SK-N-MC (cell line): ENCODE data around the gene ARID5B.

ENCODE experiments used
- DNase-seq: peaks from one replicate; pipeline ENCODE4 v3.0.0-alpha.2; 2011; ENCODE audit warnings: low read depth, low spot score
- H3K27ac ChIP-seq: fragments of 200-600 bp; sonication (generic); 2 replicates; pipeline ENCODE4 v1.5.1; 2016; ENCODE audit warnings: mixed run types
- H3K36me3 ChIP-seq: fragments of 200-600 bp; sonication (generic); 2 replicates; pipeline ENCODE4 v1.6.1; 2017; ENCODE audit warnings: antibody characterized with exemption, low read length, mixed read lengths; ENCODE audit not compliant: insufficient read depth
- H3K4me3 ChIP-seq: fragments of 200-600 bp; sonication (generic); 2 replicates; pipeline ENCODE4 v1.5.1; 2016
- H3K9ac ChIP-seq: fragments of 200-600 bp; sonication (generic); 2 replicates; pipeline ENCODE4 v1.8.0; 2017; ENCODE audit warnings: mixed run types, mixed read lengths; ENCODE audit not compliant: insufficient read length
- H3K9me3 ChIP-seq: fragments of 200-600 bp; sonication (generic); 2 replicates; pipeline ENCODE4 v1.6.1; 2017; ENCODE audit warnings: low read depth, mild to moderate bottlenecking, antibody characterized with exemption, low read length, moderate library complexity, mixed read lengths
- EZH2 ChIP-seq: fragments of 200-600 bp; sonication (generic); IDR thresholded peaks from one replicate; pipeline ENCODE4 v1.6.1; 2017; ENCODE audit warnings: antibody characterized with exemption
- FOXP2 ChIP-seq: optimal IDR thresholded peaks from 2 replicates; pipeline ENCODE3; 2011; ENCODE audit warnings: mild to moderate bottlenecking, moderate library complexity; ENCODE audit not compliant: insufficient read depth; ENCODE audit errors: extremely low read length, control extremely low read depth
- POLR2AphosphoS5 ChIP-seq: IDR thresholded peaks from 2 replicates; pipeline ENCODE4 v1.6.1; 2012; ENCODE audit warnings: mild to moderate bottlenecking, low read depth, low read length, borderline replicate concordance

ARID5B gene

DNA sequence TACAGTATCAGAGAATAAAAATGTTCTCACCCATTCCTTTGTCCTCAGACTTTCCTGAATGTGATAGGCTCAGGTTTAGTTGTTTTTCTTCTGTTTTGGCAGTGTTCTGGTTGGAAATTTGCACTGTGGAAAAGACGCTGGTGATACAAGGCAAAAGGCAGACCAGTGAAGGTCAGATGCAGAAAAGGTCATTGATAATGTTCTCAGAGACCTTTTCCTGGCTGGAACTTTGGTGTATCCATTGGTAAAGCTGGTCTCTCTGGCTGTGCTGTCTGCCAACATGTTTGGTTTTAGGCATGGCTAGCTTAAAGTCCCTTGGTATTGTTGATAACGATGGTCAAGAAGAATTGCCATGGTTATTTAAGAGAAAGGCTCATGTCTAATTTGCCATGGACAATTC, 11.5 kb downstream of the ARID5B start:
- no peaks in the 10 kb centered on the region; the same call in 1 of the 2 replicates for H3K36me3 ChIP-seq
- no peak for DNase-seq
- no peak overlapping the region for H3K27ac ChIP-seq
- no peak overlapping the region for H3K4me3 ChIP-seq
- H3K9ac ChIP-seq: no peak overlapping the region
- TF ChIP-seq EZH2 (no peak), POLR2AphosphoS5 (no peak), FOXP2 (no peak)
- H3K9me3 ChIP-seq: no peaks in the 10 kb centered on the region

- Histone ChIP-seq H3K9ac (no peak overlapping the region), H3K4me3 (no peak overlapping the region), H3K27ac (no peak overlapping the region), H3K36me3 (no peaks in the 10 kb centered on the region; the same call in 1 of the 2 replicates), H3K9me3 (no peaks in the 10 kb centered on the region)
- TF ChIP-seq EZH2: no peak
- no peak for TF ChIP-seq FOXP2
- no peak for TF ChIP-seq POLR2AphosphoS5
- DNase-seq: no peak
These were observed 16.6 kb downstream of the ARID5B start for GRCh38 chr10:61918140-61918539.

DNA sequence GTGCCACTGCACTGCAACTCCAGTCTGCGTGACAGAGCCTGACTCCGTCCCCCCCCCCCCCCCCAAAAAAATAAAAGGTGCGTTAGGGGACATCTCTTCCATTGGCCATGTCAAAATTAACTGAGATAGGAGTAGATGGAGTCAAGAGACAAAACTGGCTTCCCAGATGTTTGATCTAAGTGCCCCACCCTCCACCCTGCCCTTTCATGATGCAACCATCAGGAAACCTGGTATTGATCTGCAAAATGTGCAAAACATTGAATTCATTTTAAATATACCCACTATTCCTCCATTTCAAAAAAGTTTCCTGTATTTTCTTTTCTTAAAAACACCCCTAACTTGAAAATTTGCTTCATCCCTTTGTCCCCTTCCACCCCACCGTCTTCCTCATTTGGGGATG, 17.5 kb downstream of the ARID5B start:
- H3K27ac ChIP-seq: no peak overlapping the region
- H3K36me3 ChIP-seq: no peaks in the 10 kb centered on the region; the same call in 1 of the 2 replicates
- no peak overlapping the region for H3K4me3 ChIP-seq
- no peaks in the 10 kb centered on the region for H3K9me3 ChIP-seq
- no peak for DNase-seq
- TF ChIP-seq FOXP2 (no peak), EZH2 (no peak), POLR2AphosphoS5 (no peak)
- no peak overlapping the region for H3K9ac ChIP-seq

- TF ChIP-seq FOXP2: no peak
- TF ChIP-seq POLR2AphosphoS5: no peak
- TF ChIP-seq EZH2: no peak
- no peak for DNase-seq
- no peak overlapping the region for H3K9ac ChIP-seq
- H3K9me3 ChIP-seq: no peaks in the 10 kb centered on the region
- no peak overlapping the region for H3K27ac ChIP-seq
- no peak overlapping the region for H3K4me3 ChIP-seq
- no peaks in the 10 kb centered on the region; the same call in 1 of the 2 replicates for H3K36me3 ChIP-seq
These were observed 18.2 kb downstream of the ARID5B start for GRCh38 chr10:61919646-61920215.

DNA sequence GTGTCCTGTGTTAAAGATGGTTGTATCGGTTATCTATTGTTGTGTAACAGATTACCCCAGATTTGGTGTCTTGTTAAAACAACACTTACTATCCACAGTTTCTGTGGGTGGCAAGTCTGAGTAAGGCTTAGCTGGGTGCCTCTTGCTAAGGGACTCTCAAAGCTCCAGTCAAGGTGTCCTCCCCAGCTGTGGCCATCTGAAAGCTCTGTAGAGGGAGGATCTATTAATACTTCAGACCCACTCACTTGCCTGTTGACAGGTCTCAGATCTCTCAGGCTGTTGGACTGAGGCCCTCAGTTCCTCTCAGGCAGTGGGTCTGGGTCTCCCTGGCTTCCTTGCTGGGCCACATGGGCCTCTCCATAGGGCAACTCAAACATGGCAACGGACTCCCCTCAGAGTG, 19.6 kb downstream of the ARID5B start:
- Histone ChIP-seq H3K9me3 (no peaks in the 10 kb centered on the region), H3K27ac (no peak overlapping the region), H3K4me3 (no peak overlapping the region), H3K36me3 (no peaks in the 10 kb centered on the region), H3K9ac (no peak overlapping the region)
- TF ChIP-seq FOXP2 (no peak), EZH2 (no peak), POLR2AphosphoS5 (no peak)
- no peak for DNase-seq

DNA sequence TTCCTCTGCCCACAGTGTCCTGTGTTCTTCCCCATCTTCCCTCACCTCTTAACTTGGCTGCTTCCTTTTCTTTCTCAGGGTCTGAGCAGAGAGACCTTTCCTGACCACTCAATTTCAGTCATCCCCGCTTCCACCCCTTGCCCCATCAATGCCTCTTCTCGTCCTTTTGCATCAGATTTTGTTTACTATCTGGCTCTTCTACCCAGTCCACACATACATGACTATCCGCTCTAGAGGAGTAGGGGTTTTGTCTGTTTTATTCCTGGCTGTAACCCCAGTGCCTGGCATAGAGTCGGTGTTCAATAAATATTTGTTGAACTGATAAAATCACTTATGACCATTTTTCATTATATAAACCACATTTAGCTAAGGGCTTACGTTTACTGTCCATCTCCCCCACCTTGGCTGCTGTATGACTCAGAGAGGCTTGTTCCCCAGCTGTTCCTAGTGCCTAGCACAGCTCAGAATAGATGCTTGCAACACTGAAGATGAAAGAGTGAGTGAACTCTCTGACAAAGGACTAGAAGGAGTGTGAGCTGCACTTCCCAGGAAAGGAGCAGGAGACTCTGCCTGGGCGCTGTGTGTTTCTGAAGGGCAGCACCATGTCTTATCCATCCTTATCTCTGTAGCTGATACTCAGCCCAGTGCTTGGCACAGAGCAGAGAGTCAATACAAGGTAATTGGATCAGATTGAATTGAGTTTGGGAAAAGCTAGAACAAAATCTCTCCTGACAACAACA, 21.9 kb downstream of the ARID5B start:
- H3K4me3 ChIP-seq: no peak overlapping the region
- TF ChIP-seq EZH2 (no peak), FOXP2 (no peak), POLR2AphosphoS5 (no peak)
- H3K27ac ChIP-seq: no peak overlapping the region
- no peaks in the 10 kb centered on the region for H3K36me3 ChIP-seq
- DNase-seq: no peak
- no peak overlapping the region for H3K9ac ChIP-seq
- H3K9me3 ChIP-seq: no peaks in the 10 kb centered on the region

- Histone ChIP-seq H3K36me3 (no peaks in the 10 kb centered on the region), H3K27ac (no peak overlapping the region), H3K9ac (no peak overlapping the region), H3K9me3 (no peaks in the 10 kb centered on the region), H3K4me3 (no peak overlapping the region)
- TF ChIP-seq FOXP2 (no peak), POLR2AphosphoS5 (no peak), EZH2 (no peak)
- no peak for DNase-seq
These were observed 22.4 kb downstream of the ARID5B start for GRCh38 chr10:61923950-61924274.

- no peak overlapping the region for H3K27ac ChIP-seq
These were observed 28.1 kb downstream of the ARID5B start for GRCh38 chr10:61929555-61929954.

More at GRCh38 chr10:61929555-61929954, 28.1 kb downstream of the ARID5B start:
- Histone ChIP-seq H3K9me3 (no peaks in the 10 kb centered on the region), H3K36me3 (no peaks in the 10 kb centered on the region; the same call in 1 of the 2 replicates), H3K9ac (no peak overlapping the region), H3K4me3 (no peak overlapping the region)
- TF ChIP-seq FOXP2 (no peak), POLR2AphosphoS5 (no peak), EZH2 (no peak)
- no peak for DNase-seq
